Mesenchymal stem cell (in vitro differentiated cells and primary cell): Measurements from ENCODE around the gene DHODH.

Source experiments
- DNase-seq: peaks from one replicate; pipeline ENCODE4 v3.0.0-alpha.2; 2013
- H2AFZ ChIP-seq: one replicate; pipeline ENCODE4 v1.6.1; 2013; ENCODE audit warnings: low read depth, mild to moderate bottlenecking, control low read depth, inconsistent platforms, low read length, moderate library complexity
- H2AK5ac ChIP-seq: 2 replicates; pipeline ENCODE4 v1.6.1; 2013; ENCODE audit warnings: low read length, moderate library complexity, mild to moderate bottlenecking, inconsistent platforms; ENCODE audit not compliant: severe bottlenecking
- H2BK120ac ChIP-seq: one replicate; pipeline ENCODE4 v1.6.1; 2013; ENCODE audit warnings: low read depth, mild to moderate bottlenecking, inconsistent platforms, low read length, moderate library complexity
- H2BK12ac ChIP-seq, 2 experiments: one replicate each; pipeline ENCODE4 v1.6.1; 2013; ENCODE audit warnings: inconsistent platforms in 2 of 2, low read length in 2 of 2, mild to moderate bottlenecking in 2 of 2, moderate library complexity in 2 of 2, control low read depth in 1 of 2
- H2BK15ac ChIP-seq: one replicate; pipeline ENCODE4 v1.6.1; 2013; ENCODE audit warnings: mild to moderate bottlenecking, low read depth, inconsistent platforms; ENCODE audit not compliant: poor library complexity, severe bottlenecking
- H2BK5ac ChIP-seq: 2 replicates; pipeline ENCODE4 v1.6.1; 2013; ENCODE audit warnings: low read depth, mild to moderate bottlenecking, low read length, control low read depth, inconsistent platforms; ENCODE audit not compliant: poor library complexity, severe bottlenecking
- H3K14ac ChIP-seq, 2 experiments: one replicate each; pipeline ENCODE4 v1.6.1; 2013; ENCODE audit warnings: inconsistent platforms in 2 of 2, low read length in 2 of 2, control low read depth in 1 of 2, mild to moderate bottlenecking in 1 of 2, moderate library complexity in 1 of 2
- H3K18ac ChIP-seq, 2 experiments: one replicate each; pipeline ENCODE4 v1.6.1; 2013; ENCODE audit warnings: inconsistent platforms in 2 of 2, low read length in 2 of 2, control low read depth in 1 of 2, low read depth in 1 of 2, mild to moderate bottlenecking in 1 of 2
- H3K23ac ChIP-seq, 2 experiments: one replicate each; pipeline ENCODE4 v1.6.1; 2013; ENCODE audit warnings: inconsistent platforms in 2 of 2, low read length in 2 of 2, mild to moderate bottlenecking in 2 of 2, moderate library complexity in 2 of 2, control low read depth in 1 of 2
- H3K27ac ChIP-seq: 2 replicates; pipeline ENCODE4 v1.5.1; 2013; ENCODE audit warnings: mild to moderate bottlenecking, moderate library complexity, low read length, control low read depth, inconsistent platforms; ENCODE audit not compliant: poor library complexity, severe bottlenecking
- H3K27me3 ChIP-seq, 2 experiments: 2 replicates each; pipeline versions ENCODE4 v1.6.1 to v1.7.0; 2013; ENCODE audit warnings: low read length in 2 of 2, mild to moderate bottlenecking in 2 of 2, moderate library complexity in 2 of 2, control low read depth in 1 of 2, inconsistent platforms in 1 of 2; ENCODE audit not compliant: control insufficient read depth in 1 of 2, insufficient read depth in 1 of 2
- H3K36me3 ChIP-seq, 2 experiments: 2 replicates each; pipeline versions ENCODE4 v1.6.1 to v1.7.0; 2013; ENCODE audit warnings: low read length in 2 of 2, control low read depth in 1 of 2, inconsistent platforms in 1 of 2, low read depth in 1 of 2, mild to moderate bottlenecking in 1 of 2; ENCODE audit not compliant: insufficient read depth in 2 of 2, control insufficient read depth in 1 of 2
- H3K4ac ChIP-seq, 2 experiments: one replicate each; pipeline ENCODE4 v1.6.1; 2013; ENCODE audit warnings: inconsistent platforms in 2 of 2, low read length in 2 of 2, mild to moderate bottlenecking in 2 of 2, moderate library complexity in 2 of 2, control low read depth in 1 of 2, low read depth in 1 of 2
- H3K4me1 ChIP-seq: 2 replicates; pipeline ENCODE4 v1.6.1; 2013; ENCODE audit warnings: low read depth, low read length, control low read depth; ENCODE audit not compliant: control insufficient read depth, insufficient read depth
- H3K4me2 ChIP-seq: 2 replicates; pipeline ENCODE4 v1.6.1; 2013; ENCODE audit warnings: low read length, mild to moderate bottlenecking, inconsistent platforms; ENCODE audit not compliant: poor library complexity, severe bottlenecking
- H3K4me3 ChIP-seq, 2 experiments: 2 replicates each; pipeline versions ENCODE4 v1.5.1 to v1.7.0; 2013; ENCODE audit warnings: low read length in 2 of 2, mild to moderate bottlenecking in 2 of 2, control low read depth in 1 of 2, low read depth in 1 of 2; ENCODE audit not compliant: insufficient read depth in 1 of 2
- H3K79me1 ChIP-seq: replicated peaks from 2 replicates; pipeline ENCODE4 v1.6.1; 2013; ENCODE audit warnings: mild to moderate bottlenecking, control low read depth, low read length, inconsistent platforms; ENCODE audit not compliant: poor library complexity, severe bottlenecking
- H3K9ac ChIP-seq: 2 replicates; pipeline ENCODE4 v1.7.0; 2013; ENCODE audit warnings: mild to moderate bottlenecking, low read length, moderate library complexity
- H3K9me3 ChIP-seq: 2 replicates; pipeline ENCODE4 v1.7.0; 2013; ENCODE audit warnings: mild to moderate bottlenecking, low read length; ENCODE audit not compliant: control insufficient read depth
- H4K8ac ChIP-seq: one replicate; pipeline ENCODE4 v1.6.1; 2013; ENCODE audit warnings: inconsistent platforms, mild to moderate bottlenecking, low read length, moderate library complexity
- H4K91ac ChIP-seq: one replicate; pipeline ENCODE4 v1.6.1; 2013; ENCODE audit warnings: mild to moderate bottlenecking, low read length, inconsistent platforms
- whole genome bisulfite sequencing: methylation state at CpG from one replicate; pipeline ENCODE4 v1.1.7; 2013; ENCODE audit warnings: mixed read lengths; 5-methylcytosine and 5-hydroxymethylcytosine counted together

The DHODH gene

DNA sequence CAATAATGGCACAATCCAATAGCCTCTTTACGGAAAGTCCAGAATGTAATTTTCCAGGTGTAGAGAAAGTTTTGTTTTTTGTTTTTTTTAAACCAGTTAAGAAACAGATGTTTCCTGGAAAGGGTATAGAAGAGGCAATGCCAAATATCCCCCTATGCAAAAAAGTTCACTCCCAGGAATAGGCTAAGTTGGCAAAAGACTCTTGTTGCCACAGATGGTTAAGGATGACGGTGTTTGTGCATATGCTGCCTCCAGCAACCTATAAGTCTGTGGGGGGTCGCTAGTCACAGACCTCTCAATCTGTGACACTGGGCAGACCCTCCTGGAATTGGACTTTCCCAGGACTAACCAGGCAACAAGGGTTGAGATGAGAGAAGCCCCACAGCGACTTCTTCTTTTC lies 24.9 kb downstream of the DHODH start:
- H3K23ac ChIP-seq: no peak overlapping the region
- H2AFZ ChIP-seq: no peak overlapping the region
- H3K4me3 ChIP-seq: no peak overlapping the region
- H3K27ac ChIP-seq: no peak overlapping the region
- H3K18ac ChIP-seq: no peak overlapping the region
- no peaks in the 10 kb centered on the region for H3K9me3 ChIP-seq
- no peak overlapping the region for H3K4ac ChIP-seq
- H4K91ac ChIP-seq: no peak overlapping the region
- no peak overlapping the region for H2BK12ac ChIP-seq
- no peaks in the 10 kb centered on the region for H3K27me3 ChIP-seq
- H3K4me2 ChIP-seq: no peak overlapping the region
- H2BK120ac ChIP-seq: no peak overlapping the region
- no peak overlapping the region for H2BK5ac ChIP-seq
- H4K8ac ChIP-seq: no peak overlapping the region
- H3K4me1 ChIP-seq: no peaks in the 10 kb centered on the region
- no peak overlapping the region for H3K9ac ChIP-seq
- no peak overlapping the region for H2BK15ac ChIP-seq
- H2AK5ac ChIP-seq: no peak overlapping the region
- H3K14ac ChIP-seq: no peak overlapping the region
- WGBS: 90% methylated on average over 4 of the region's 4 CpGs
- H3K36me3 ChIP-seq: no peaks in the 10 kb centered on the region
- H3K79me1 ChIP-seq: no peaks in the 10 kb centered on the region
- no peak for DNase-seq

DNA sequence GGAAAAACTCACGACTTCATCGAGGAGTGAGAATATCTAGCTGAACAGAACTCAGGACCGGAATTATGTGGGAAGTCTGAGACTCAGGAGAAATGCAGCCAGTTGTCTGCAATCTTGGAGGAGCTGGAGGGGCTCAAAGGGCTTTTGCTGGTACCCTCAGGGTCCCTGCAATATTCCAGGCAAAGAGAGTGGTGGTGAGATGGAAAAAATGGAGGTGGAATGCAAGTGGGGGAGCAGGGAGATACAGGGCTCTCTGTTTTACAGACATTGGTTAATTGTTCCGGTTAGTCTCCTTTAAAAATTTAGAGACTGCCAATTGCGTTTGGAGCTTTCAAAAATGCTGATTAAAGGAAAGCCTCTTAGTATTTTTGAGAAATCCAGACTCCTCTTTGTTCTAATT lies 27.6 kb downstream of the DHODH start:
- H3K14ac ChIP-seq: no peak overlapping the region
- H3K27ac ChIP-seq: no peak overlapping the region
- no peak for DNase-seq
- H3K4me2 ChIP-seq: no peak overlapping the region
- H2BK120ac ChIP-seq: peak overlapping the region; percentile 5
- H2AFZ ChIP-seq: no peak overlapping the region
- no peak overlapping the region for H3K23ac ChIP-seq
- no peaks in the 10 kb centered on the region for H3K36me3 ChIP-seq
- no peaks in the 10 kb centered on the region for H3K9me3 ChIP-seq
- no peak overlapping the region for H4K8ac ChIP-seq
- no peak overlapping the region for H3K4ac ChIP-seq
- H2BK5ac ChIP-seq: no peak overlapping the region
- no peaks in the 10 kb centered on the region for H3K79me1 ChIP-seq
- no peak overlapping the region for H4K91ac ChIP-seq
- no peaks in the 10 kb centered on the region for H3K27me3 ChIP-seq
- H3K18ac ChIP-seq: no peak overlapping the region
- WGBS: 88% methylated on average over 5 of the region's 5 CpGs
- no peak overlapping the region for H2BK15ac ChIP-seq
- H3K9ac ChIP-seq: no peak overlapping the region
- no peak overlapping the region for H3K4me3 ChIP-seq
- H2BK12ac ChIP-seq: no peak overlapping the region
- no peaks in the 10 kb centered on the region for H3K4me1 ChIP-seq
- H2AK5ac ChIP-seq: no peak overlapping the region

DNA sequence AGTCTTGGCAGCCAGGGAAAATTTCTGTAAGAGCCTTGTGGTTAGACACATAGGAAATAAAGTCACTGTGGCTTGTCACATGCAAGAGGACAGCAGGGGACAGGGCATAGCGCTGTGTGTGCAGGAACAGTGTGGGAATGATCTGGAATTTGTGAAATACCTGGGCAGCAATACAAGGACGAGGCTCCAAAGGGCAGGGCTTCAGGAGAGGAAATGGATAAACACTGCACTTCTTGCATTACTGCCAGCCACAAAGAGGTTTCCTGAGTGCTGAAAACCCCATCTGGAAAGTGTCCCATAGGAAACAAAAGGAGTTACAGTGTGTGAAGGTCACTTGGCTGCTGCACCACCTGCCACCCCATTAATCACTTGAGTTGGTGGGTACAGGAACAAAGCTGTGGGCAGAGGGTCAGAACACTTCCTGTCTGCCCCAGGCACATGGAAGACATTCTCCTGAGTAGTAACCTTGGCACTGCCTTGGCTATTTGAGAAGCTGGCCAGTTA lies 33.7 kb downstream of the DHODH start:
- Histone ChIP-seq H3K36me3 (peaks cover 8 to 26% of the 10 kb centered on the region in 2 experiments), H2AK5ac (no peak overlapping the region), H2BK120ac (no peak overlapping the region), H3K4me3 (no peak overlapping the region), H3K27ac (no peak overlapping the region), H2BK12ac (no peak overlapping the region), H3K79me1 (no peaks in the 10 kb centered on the region), H3K4me1 (no peaks in the 10 kb centered on the region), H3K23ac (no peak overlapping the region), H3K9ac (no peak overlapping the region), H3K14ac (no peak overlapping the region), H4K8ac (no peak overlapping the region), H2BK15ac (no peak overlapping the region), H3K18ac (no peak overlapping the region), H2AFZ (no peak overlapping the region), H4K91ac (no peak overlapping the region), H3K4ac (no peak overlapping the region), H3K9me3 (no peaks in the 10 kb centered on the region), H3K4me2 (no peak overlapping the region), H2BK5ac (no peak overlapping the region), H3K27me3 (no peaks in the 10 kb centered on the region)
- no peak for DNase-seq
- 61% methylated on average over 2 of the region's 2 CpGs for WGBS

DNA sequence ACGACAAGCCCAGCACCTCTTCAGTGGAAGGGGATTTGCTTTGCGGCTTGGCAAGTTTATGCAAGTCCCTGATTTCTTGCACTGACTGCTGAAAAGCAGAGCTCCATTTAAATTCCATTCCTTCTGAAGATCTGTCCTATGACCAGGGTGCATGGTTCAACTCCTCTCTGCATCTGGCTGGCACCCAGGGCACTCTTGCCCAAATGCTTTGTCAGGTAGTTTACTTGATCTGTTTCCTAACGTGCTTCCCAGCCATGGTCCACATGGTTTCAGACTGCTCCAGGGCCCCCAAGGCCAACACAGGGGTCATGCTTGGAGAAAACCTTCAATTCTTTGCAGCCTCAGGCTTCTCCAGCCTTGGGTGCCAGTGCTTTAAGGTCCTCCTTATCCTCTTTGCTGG lies 34.5 kb downstream of the DHODH start:
- H4K91ac ChIP-seq: no peak overlapping the region
- H2BK15ac ChIP-seq: no peak overlapping the region
- H3K18ac ChIP-seq: no peak overlapping the region
- H3K9ac ChIP-seq: no peak overlapping the region
- H2AK5ac ChIP-seq: no peak overlapping the region
- no peaks in the 10 kb centered on the region for H3K9me3 ChIP-seq
- no peak overlapping the region for H2BK120ac ChIP-seq
- no peak overlapping the region for H2AFZ ChIP-seq
- H2BK5ac ChIP-seq: no peak overlapping the region
- no peaks in the 10 kb centered on the region for H3K4me1 ChIP-seq
- no peak overlapping the region for H3K23ac ChIP-seq
- H3K4ac ChIP-seq: no peak overlapping the region
- H3K36me3 ChIP-seq: peaks cover 8 to 26% of the 10 kb centered on the region in 2 experiments
- H3K27ac ChIP-seq: no peak overlapping the region
- WGBS: 62% methylated on average over 3 of the region's 3 CpGs
- H3K4me2 ChIP-seq: no peak overlapping the region
- H3K14ac ChIP-seq: no peak overlapping the region
- no peak overlapping the region for H3K4me3 ChIP-seq
- no peak overlapping the region for H2BK12ac ChIP-seq
- no peak overlapping the region for H4K8ac ChIP-seq
- H3K79me1 ChIP-seq: no peaks in the 10 kb centered on the region
- no peak for DNase-seq
- H3K27me3 ChIP-seq: no peaks in the 10 kb centered on the region
